DMS79 (cell line): ENCODE data around the gene RABIF.

ENCODE experiments used
- DNase-seq: peaks from one replicate; lab custom pipeline; 2025; lab: John Stamatoyannopoulos, UW

Gene RABIF

DNA sequence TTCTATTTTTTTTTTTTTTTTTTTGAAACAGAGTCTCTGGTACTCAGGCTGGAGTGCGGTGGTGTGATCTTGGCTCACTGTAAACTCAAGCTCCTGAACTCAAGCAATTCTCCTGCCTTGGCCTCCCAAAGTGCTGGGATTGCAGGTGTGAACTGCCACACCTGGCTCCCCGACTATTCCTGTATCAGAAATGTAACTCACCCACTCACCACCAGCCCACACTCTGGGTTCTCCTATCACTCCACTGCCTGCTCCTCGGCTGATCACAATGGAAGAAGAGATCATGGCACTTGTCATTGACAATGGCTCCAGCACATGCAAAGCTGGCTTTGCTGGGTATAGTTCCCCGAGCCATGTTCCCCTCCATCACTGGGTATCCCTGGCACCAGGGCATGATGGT is 15.9 kb downstream of the RABIF start:
- no peak for DNase-seq

DNA sequence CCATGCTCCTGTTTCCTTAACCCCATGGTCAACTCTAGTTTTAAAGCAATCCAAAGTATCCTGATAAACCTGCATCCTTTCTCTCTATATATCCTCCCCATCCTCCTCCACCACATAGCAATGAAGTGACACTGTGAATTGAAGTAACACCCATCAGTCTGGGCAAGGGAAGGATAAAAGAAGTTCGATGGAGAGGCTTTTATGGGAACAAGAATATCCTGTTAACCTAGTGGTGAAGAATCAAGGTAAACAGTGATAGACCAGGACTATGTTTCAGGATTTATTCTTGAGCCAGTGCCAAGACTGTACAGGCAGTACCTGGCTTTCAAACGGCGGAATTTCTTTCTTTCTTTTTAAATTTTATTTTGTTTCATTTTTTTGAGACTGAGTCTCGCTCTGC is 17.6 kb downstream of the RABIF start:
- no peak for DNase-seq

DNA sequence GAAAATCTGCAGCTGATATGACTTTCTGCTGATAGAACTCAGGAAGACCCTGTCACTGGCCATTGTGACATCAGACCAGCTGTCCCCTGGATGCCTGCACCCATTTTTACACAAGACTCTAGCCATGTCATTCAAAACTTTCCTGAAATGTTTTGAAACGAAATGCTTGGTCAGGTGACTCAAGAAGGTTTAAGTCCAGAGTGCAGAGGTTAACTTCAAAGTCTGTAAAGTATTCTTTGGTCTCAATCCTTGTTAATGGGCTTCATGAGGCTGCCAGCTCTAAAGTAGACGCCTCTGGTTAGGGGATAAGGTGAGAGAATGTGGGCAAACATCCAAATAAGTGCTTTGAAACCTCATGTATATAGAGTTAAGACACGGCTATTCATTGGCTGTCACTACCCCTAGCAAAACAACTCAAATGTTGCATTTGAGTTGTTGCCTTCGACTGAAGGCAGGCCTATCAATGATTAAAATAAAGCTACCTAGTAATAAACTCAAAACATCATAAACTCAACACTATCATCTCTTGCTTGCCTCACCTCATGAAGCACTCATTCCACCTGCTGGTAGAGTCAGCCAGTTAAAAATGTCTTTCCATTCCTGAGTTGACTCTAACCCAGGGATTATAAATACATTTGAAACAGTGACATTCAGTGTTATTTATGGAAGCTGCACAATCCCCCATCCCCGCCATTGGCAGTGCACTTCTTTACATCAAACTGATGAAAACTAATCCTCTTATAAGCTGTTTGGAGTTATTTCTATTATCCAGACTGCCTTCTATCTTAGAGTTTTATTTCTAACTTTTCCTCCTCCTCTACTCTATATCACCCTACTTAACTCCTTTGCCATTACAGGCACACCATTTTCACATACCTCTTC is 26.0 kb downstream of the RABIF start:
- no peak for DNase-seq

DNA sequence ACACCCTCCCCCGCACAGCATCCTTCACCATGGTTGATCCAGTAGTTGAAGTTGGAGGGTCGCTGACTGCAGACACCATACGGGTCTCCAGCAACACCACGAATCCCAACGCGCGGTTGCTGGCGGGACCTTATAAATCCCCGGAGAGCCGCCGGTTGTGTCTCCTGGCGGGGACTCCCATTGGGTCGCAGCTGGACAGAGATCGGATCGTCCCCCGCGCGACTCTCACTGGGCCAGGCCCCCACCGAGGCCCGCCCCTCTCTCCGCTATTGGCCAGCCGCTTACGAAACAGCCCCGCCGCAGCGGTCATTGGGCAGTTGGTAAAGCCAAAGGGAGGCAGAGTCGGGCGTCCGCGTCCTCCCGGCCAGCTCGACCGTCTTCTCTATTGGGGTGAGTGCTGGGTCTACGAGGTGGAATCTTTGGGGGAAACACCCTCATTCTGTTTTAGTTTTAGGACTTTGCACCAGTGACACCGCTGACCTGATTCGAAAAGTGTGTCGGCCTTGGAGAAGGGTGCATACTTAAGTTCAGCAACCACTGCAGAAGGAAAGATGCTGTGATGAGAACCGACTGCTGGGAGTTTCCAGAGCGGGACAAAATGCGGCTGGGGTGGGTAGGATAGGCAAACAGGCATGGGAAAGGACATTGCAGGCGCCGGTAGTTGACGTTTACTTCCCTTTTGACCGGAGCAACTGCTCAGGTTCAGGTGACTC is 27.4 kb downstream of the RABIF start:
- DNase-seq: peak; percentile 91

DNA sequence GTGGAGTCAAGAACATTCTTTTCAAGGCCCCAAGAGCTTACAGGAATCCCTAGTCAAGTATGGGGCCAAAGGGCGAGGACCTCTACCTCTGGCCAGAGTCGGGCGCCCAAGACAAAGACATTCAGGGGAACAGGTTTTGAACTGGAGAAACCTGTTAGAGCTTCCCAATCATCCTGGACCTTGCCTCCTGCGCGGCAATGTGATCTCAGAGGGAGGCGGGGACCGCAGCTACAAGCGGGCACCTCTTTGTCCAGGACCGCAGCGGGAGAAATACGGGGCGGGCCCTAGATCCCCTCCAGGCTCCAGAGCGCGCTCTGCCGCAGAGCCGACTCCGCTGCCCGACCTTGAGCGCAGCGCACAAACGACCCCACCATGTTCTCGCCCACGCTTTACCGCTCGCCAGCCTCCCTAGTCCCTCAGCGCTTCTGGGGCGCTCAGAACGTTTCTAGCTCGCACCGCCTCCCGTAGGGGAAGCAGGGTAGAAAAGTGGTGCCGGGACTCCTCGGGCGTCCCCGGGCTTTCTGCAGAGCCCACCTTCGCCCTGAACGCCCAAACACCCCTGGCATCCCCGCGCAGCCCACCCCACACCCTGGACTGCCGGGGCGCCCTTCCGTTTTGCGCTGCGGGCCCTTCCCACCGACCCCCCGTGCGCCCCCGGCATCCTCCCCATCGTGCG is 28.1 kb downstream of the RABIF start:
- peak; percentile 83 for DNase-seq

DNA sequence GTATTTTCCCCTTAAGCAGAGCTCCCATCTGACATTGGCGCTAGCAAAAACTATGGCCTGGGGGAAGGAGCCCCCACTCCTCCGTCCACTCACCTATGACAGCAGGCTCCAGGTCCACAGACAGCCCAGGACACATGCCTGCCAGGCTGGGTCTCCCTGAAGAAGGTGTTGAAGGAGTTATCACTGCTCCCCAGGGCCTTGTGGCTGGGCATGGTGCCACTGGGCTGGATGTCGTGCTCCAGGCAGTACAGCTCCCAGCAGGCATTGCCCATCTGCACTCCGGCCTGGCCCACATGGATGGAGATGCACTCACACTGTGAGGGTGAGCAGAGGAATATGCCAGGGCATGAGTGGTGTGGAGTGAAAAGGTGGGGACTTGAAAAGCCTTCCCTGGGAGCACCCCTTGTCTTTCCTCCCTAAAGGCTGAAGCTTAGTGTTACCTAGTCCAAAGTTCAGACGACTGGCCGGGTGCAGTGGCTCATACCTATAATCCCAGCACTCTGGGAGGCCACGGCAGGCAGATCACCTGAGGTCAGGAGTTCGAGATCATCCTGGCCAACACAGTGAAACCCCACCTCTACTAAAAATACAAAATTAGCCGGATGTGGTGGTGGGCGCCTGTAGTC is 30.0 kb downstream of the RABIF start:
- DNase-seq: peak; percentile 83

DNA sequence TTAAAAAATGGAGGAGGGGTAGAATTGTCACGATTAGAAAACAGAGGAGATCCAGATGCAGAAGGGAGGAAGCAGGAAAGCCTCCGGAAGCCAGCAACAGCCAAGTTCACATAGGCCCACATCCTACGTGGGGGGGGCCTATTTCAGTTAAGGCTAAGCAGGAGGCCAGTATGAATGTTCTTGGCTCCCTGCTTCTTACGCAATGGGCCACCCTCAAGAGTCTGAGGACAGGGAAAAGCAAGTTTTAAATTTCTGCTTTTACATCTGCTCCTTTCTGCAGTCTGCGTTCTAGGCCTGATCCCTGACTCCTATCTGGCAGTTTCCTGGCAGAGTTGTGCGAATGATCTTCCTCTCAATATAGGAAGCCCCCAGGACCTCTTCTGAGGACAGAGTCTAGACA is 30.6 kb downstream of the RABIF start:
- no peak for DNase-seq

DNA sequence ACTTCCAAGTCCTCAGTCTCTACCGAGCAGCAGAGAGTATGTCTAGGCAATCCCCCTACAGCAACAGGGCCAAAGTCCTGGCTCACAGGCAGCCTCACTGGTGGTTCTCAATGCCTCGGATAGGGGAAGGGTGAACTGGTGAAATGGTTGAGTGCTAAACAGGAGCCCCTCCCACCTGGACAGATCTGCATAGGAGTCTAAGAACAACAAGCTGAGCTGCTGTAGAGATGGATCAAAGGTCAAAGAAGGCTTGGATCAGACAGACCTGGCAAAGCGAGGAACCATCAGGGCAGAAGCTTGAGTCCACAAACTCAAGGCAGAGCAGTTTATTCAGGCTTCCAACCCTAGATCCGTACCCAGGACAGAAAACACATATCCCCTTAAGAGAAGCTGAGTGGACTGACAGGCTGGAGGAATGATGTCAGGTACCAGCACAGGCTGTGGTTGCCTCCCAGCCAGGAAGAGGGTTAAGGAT is 31.8 kb downstream of the RABIF start:
- no peak for DNase-seq

DNA sequence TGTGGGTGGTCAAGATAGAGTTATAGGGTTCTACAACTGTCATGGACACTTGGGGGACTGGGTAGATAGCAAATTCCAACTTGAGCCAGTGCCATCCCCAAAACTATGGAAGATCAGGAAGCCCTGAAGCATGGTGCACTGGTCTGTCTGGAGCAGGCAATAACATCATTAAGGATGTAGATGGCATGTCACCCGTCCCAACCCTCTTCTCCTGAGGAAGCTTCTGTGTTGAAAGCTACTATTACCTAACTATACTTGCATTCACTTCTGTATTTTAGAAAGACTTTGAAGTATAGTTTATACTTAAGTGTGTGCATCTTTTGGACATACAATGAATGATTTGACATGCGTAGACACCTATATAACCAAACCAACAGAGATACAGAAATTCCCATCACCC is 32.9 kb downstream of the RABIF start:
- no peak for DNase-seq

DNA sequence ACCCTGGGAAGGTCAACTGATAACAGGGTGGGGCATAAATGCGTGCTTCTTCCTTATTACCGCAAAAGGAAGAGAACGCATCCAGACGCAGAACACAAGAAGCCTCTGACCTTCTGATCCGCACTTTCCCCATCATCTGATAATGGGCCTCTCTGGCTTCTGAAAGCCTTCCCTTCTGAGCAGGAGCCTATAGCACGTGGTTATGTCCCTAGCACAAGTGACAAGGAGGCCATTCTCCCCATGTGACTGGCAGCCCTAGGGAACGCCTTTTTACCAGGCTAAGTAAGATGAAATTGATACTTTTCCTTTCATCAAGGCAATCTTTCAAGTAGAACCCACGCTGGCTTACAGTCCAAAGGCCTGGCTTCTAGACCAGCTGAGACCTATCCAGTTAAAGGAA is 34.2 kb downstream of the RABIF start:
- DNase-seq: no peak

DNA sequence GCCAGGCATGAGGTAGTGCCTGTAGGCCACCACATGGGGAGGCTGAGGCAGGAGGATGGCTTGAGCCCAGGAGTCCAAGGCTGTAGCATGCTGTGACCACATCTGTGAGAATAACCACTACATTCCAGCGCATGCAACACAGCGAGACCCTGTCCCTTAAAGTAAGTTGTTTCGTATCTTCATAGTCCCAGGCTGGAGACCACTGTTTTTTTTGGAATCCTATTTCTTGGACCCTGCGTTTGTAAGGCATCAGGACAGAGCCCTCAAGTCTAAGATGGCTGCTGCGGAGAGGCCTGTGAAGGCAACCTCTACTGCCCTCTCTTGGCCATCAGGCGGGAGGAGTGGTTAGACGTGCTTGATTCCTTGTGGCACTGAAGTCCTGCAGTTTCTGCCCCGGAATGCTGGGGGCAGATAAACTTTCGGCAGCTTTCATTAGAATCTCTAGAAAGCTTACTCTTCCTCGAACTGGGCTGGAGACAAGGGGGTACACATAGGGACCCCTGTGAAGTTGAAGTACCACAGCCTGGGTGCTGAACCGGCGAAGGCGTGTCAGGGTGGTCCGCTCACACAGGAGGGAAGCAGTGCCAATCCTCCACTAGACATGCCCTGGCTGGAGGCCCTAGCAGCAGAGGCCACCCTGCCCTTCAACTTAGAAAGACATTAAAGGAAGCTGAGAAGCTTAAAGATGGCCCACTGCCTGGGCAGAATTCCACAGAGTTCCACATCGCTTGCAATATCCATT is 36.6 kb downstream of the RABIF start:
- DNase-seq: no peak

DNA sequence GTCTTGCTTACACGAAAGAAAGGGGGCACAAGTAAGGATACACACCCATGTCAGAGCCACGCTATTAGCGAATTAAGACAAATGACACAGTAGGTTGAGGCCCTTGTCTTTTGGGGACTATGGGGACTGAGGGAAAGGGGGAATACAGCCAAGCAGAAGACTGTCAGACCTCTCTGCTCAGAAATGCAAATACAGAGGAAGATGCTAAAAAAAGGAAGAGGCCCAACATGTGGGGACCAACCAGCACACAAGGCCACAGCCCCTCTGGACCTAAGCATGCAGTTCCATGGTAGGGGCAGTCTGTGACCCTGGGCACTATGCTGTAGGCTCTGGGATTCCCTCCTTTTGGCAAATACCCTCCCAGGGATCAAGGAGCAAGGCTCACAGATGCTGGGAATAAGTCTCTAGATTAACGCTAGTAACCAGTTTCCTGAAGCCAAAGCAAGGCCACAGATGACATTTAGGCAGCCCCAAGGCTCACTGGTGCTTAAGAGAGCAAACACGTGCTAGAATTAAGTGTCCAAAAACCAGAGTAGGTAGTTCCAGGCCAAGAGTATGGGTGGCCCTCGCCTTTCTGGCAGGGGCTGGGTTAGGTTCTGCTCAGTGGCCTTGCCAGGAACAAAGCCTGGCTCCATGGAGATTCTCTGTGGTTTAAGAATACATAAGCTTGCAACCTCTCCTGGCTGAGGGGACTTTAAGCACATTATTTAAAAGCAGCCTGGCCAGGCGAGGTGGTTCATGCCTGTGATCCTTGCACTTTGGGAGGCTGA is 38.2 kb downstream of the RABIF start:
- no peak for DNase-seq

DNA sequence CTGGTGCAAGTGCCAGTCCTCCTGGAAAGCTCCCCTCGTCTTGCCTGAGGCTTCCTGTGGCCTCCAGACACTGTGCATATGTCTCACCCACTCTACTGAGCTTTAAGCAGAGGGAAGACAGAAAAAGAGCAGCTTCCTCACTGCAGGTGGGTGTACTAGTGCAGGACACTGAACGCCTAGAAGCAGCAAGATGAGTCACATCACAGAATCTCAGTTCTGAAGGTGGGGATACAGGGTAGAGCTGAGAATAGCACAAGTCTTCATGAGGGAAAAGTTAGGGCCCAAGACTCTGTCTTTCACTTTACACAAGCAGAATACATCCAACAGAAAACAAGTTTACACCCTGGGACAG is 40.8 kb downstream of the RABIF start:
- DNase-seq: no peak

DNA sequence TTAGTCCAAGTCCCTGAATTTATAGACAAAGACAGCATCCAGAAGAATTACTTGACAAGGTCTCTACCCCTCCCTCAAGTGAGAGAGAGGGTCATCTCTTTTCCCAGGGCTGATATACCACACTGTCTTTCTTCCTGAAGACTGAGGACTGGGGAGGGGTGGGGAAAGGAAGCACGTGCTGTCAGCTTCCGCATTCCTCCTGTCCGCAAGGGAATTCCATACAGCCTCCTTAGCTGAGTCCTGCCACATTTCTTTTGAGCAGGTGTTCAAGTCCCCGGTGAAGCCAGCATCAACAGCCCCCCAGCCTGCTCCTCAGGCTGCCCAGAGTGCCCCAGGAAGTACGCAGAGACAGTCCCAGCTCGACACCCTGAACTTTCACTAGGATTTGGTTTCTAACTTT is 44.0 kb downstream of the RABIF start:
- no peak for DNase-seq

DNA sequence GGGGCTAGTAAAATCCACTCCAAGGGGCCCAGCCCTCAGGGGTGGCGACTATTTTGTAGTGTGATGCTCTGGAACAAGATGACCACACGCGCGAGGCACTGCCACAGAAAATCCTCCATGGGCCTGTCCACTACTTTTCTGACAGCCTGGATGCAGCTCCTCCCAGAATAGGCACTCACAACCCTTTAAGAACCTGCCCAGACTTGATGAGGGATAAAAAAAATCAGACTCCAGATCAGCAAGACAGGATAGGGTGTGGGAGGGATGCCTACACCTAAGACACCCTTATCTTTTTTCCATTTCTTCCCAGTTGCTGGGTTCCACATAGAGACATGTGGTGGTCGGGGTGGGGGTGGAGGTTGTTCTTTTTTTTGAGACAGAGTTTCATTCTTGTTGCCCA is 44.7 kb downstream of the RABIF start:
- DNase-seq: no peak

DNA sequence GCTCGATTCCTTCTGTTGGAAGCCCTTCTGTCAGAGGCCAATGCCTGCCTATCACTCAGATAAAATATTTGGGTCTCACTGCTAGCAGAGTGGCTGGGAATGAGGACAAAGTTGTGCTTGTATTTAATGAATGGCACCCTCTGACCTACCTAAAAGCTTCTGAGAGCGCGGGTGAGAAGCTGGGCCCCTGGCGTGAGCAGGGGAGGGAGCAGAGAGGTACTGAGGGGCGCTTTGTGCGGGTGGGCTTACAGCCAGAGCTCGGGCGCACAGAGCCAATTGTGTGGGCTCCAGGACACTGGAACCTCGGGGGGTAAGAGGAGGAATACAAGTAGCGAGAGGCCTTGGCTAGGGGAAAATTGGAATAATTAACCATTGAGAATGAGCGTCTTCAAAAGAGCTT is 45.9 kb downstream of the RABIF start:
- DNase-seq: no peak

DNA sequence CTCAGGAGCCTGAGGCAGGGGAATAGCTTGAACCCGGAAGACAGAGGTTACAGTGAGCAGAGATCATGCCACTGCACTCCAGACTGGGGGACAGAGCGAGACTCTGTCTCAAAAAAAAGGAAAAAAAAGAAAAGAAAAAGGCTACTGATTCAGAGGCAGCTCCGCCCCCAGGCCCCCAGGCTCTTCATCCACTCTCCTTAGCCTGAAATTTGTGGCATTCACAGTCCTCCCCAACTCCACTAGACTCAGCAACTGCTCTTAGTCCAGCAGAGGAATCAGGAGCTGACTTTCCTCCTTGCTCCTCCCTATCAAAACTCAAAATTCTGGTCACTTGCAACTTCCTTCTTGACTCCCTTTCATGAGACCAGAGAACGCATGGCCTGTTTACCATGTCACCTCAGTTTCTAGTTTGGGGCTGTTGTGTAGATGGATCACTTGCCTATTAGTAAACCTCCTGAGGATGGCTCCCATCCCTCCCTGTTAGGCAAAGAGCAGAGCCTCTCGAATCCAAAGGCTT is 51.1 kb downstream of the RABIF start:
- no peak for DNase-seq

DNA sequence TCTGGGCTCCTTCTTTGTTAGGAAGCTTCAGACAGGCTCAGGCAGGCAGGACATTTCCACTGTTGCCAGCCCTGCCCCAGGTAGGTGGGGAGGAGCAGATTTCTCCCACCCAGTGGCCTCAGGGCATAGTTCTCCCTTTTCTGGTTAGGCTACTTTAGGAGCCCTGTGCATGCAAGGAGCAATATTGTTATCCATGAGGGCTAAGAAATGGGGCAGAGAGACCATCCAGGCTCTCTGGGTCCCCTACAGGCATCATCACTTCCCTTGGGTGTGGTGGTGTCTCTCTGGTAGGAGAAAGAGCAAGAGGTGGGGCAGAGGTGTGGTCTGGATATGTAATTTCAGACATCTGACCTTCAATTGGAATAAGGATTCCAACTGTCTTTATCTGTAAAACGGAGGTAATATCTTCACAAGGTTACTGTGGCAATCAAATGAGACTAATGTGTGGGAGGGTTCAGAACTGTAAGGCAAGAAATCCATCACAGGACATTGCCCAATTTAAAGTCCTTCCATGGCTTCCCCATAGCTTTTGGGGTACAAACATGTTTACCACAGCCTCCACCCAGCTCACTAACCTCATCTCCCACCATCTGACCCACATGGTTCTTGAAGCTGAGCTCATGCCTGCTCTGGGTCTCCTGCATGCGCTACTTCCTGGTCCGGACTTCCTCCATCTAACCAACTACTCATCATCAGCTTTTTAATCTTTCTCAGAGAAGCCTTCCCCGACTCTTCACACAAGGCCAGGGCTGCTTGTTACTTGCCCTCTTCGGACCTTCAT is 52.1 kb downstream of the RABIF start:
- DNase-seq: no peak

DNA sequence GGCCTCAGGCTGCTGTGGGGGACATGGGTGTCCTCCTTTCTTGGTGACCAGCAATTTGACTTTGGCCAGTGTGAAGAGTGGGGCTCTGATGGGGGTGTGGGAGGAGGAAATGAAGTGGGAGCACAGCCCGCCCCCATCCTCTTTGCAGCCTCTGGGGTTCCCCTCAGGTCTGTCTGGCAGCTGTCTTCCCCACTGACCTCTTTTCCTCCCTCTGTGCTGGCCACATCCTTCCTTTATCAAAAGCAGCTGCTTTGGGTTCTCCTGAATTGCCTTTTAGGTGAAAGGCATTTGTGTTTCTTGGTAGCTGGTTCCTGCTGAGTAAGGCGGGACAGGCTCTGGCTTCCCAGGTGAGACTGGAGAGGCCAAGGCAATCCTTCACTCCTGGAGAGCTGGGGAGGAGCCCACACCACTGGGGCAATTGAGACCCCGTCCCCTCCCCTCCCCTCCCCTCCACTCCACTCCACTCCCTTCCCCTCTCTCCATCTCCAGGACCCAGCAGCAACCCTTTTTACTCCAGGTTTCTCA is 53.3 kb downstream of the RABIF start:
- DNase-seq: no peak
